HEK293 (cell line): ENCODE data around the gene ATG4B.

Experiments
- INSM2 ChIP-seq: fragments of 450-650 bp; formaldehyde crosslinking; IDR thresholded peaks from 2 replicates; pipeline ENCODE4 v1.5.1; 2016; ENCODE audit warnings: missing biosample characterization, missing genetic modification characterization
- PATZ1 ChIP-seq: fragments of 450-650 bp; formaldehyde crosslinking; IDR thresholded peaks from 2 replicates; pipeline ENCODE4 v1.5.1; 2016; ENCODE audit warnings: missing biosample characterization, missing genetic modification characterization
- PBX3 ChIP-seq: sonication (generic); formaldehyde crosslinking; IDR thresholded peaks from 2 replicates; pipeline ENCODE4 v1.8.1; 2022; ENCODE audit warnings: mild to moderate bottlenecking, moderate library complexity, missing genetic modification reagents
- SALL2 ChIP-seq: fragments of 450-650 bp; formaldehyde crosslinking; IDR thresholded peaks from 2 replicates; pipeline ENCODE4 v1.5.0; 2017; ENCODE audit warnings: missing biosample characterization, mild to moderate bottlenecking, missing genetic modification characterization, borderline replicate concordance
- SCRT2 ChIP-seq: fragments of 450-650 bp; formaldehyde crosslinking; IDR thresholded peaks from 2 replicates; pipeline ENCODE4 v1.5.1; 2016; ENCODE audit warnings: missing biosample characterization, missing genetic modification characterization
- YY2 ChIP-seq: fragments of 450-650 bp; formaldehyde crosslinking; IDR thresholded peaks from 2 replicates; pipeline ENCODE4 v1.5.1; 2016; ENCODE audit warnings: missing biosample characterization, missing genetic modification characterization
- ZBTB1 ChIP-seq: fragments of 450-650 bp; formaldehyde crosslinking; IDR thresholded peaks from 2 replicates; pipeline ENCODE4 v1.5.1; 2016; ENCODE audit warnings: missing biosample characterization, missing genetic modification characterization
- ZBTB49 ChIP-seq: fragments of 450-650 bp; formaldehyde crosslinking; IDR thresholded peaks from 2 replicates; pipeline ENCODE4 v1.5.1; 2016; ENCODE audit warnings: missing biosample characterization, missing genetic modification characterization, low read depth
- ZNF112 ChIP-seq: fragments of 450-650 bp; formaldehyde crosslinking; IDR thresholded peaks from 2 replicates; pipeline ENCODE4 v1.5.0; 2017; ENCODE audit warnings: missing biosample characterization, missing genetic modification characterization
- ZNF121 ChIP-seq: fragments of 450-650 bp; formaldehyde crosslinking; IDR thresholded peaks from 2 replicates; pipeline ENCODE4 v1.5.1; 2016; ENCODE audit warnings: missing biosample characterization, missing genetic modification characterization
- ZNF248 ChIP-seq: fragments of 450-650 bp; formaldehyde crosslinking; IDR thresholded peaks from 2 replicates; pipeline ENCODE4 v1.5.1; 2017; ENCODE audit warnings: missing biosample characterization, missing genetic modification characterization
- ZNF280D ChIP-seq: fragments of 450-650 bp; formaldehyde crosslinking; IDR thresholded peaks from 2 replicates; pipeline ENCODE4 v1.5.1; 2016; ENCODE audit warnings: missing biosample characterization, missing genetic modification characterization
- ZNF416 ChIP-seq: fragments of 450-650 bp; formaldehyde crosslinking; IDR thresholded peaks from 2 replicates; pipeline ENCODE4 v1.5.1; 2016; ENCODE audit warnings: missing biosample characterization, missing genetic modification characterization
- ZNF433 ChIP-seq: fragments of 450-650 bp; formaldehyde crosslinking; IDR thresholded peaks from 2 replicates; pipeline ENCODE4 v1.5.1; 2016; ENCODE audit warnings: missing biosample characterization, missing genetic modification characterization, low read depth
- ZNF449 ChIP-seq: fragments of 450-650 bp; formaldehyde crosslinking; IDR thresholded peaks from 2 replicates; pipeline ENCODE4 v1.5.1; 2017; ENCODE audit warnings: missing biosample characterization, mild to moderate bottlenecking, missing genetic modification characterization, moderate library complexity
- ZNF473 ChIP-seq: fragments of 450-650 bp; formaldehyde crosslinking; IDR thresholded peaks from 2 replicates; pipeline ENCODE4 v1.5.1; 2017; ENCODE audit warnings: missing biosample characterization, missing genetic modification characterization
- ZNF544 ChIP-seq: fragments of 450-650 bp; formaldehyde crosslinking; IDR thresholded peaks from 2 replicates; pipeline ENCODE4 v1.5.0; 2017; ENCODE audit warnings: missing biosample characterization, missing genetic modification characterization
- ZNF558 ChIP-seq: fragments of 450-650 bp; formaldehyde crosslinking; IDR thresholded peaks from 2 replicates; pipeline ENCODE4 v1.5.1; 2016; ENCODE audit warnings: missing biosample characterization, missing genetic modification characterization
- ZNF624 ChIP-seq: fragments of 450-650 bp; formaldehyde crosslinking; IDR thresholded peaks from 2 replicates; pipeline ENCODE4 v1.5.1; 2017; ENCODE audit warnings: missing biosample characterization, missing genetic modification characterization
- ZNF626 ChIP-seq: fragments of 450-650 bp; sonication (Bioruptor Pico); formaldehyde crosslinking; IDR thresholded peaks from 2 replicates; pipeline ENCODE4 v1.5.1; 2018; ENCODE audit warnings: missing biosample characterization, missing genetic modification characterization, inconsistent platforms
- ZNF645 ChIP-seq: fragments of 450-650 bp; formaldehyde crosslinking; IDR thresholded peaks from 2 replicates; pipeline ENCODE4; 2016; ENCODE audit warnings: missing biosample characterization, missing genetic modification characterization
- ZNF704 ChIP-seq: fragments of 450-650 bp; formaldehyde crosslinking; IDR thresholded peaks from 2 replicates; pipeline ENCODE4 v1.5.1; 2016; ENCODE audit warnings: missing biosample characterization, missing genetic modification characterization
- ZSCAN5A ChIP-seq: fragments of 450-650 bp; formaldehyde crosslinking; IDR thresholded peaks from 2 replicates; pipeline ENCODE4 v1.5.1; 2016; ENCODE audit warnings: missing biosample characterization, missing genetic modification characterization

The ATG4B gene

GRCh38 chr2:241637018-241637794, at the start of gene ATG4B, which contains the start of gene THAP4 (continued):
- TF ChIP-seq PATZ1 (tag by site-specific recombination) (peak; percentile 52), ZNF248 (tag by site-specific recombination) (no peak), ZNF121 (0 out of 2 replicates have a peak, but pooled peaks have one; percentile 50), SALL2 (tag by site-specific recombination) (no peak), ZNF704 (no peak), ZNF280D (no peak), ZBTB49 (tag by site-specific recombination) (no peak), ZNF544 (tag by site-specific recombination) (no peak), ZNF626 (no peak), ZNF624 (no peak), ZNF416 (tag by site-specific recombination) (no peak), INSM2 (tag by site-specific recombination) (no peak), ZNF449 (peak; percentile 50; the same call in 1 of the 2 replicates), YY2 (tag by site-specific recombination) (peak; percentile 99), ZNF112 (tag by site-specific recombination) (no peak), ZNF433 (tag by site-specific recombination) (no peak), SCRT2 (no peak), ZBTB1 (tag by site-specific recombination) (no peak), ZNF645 (tag by site-specific recombination) (no peak), PBX3 (CRISPR knock-in tag) (no peak), ZSCAN5A (tag by site-specific recombination) (no peak), ZNF558 (no peak), ZNF473 (no peak)
